Hindlimb muscle (tissue), 1 donor: ENCODE data around the gene DSP. TPM values are rescaled to one million over a fixed set of nuclear protein-coding genes. Genes with fewer than 3 reads are reported as not detected.

Experiments
- DNase-seq: peaks from one replicate; pipeline ENCODE4 v3.0.0-alpha.2; 2013
- polyA plus RNA-seq: library from polyadenylated mRNA; unstranded; fragments of 120-200 nt; gene quantifications from one replicate; pipeline ENCODE4 v1.2.1, GENCODE V29; 2013; ENCODE audit not compliant: insufficient read length

The DSP gene
- polyA plus RNA-seq, 1 donor, result 5.7 TPM

DNA sequence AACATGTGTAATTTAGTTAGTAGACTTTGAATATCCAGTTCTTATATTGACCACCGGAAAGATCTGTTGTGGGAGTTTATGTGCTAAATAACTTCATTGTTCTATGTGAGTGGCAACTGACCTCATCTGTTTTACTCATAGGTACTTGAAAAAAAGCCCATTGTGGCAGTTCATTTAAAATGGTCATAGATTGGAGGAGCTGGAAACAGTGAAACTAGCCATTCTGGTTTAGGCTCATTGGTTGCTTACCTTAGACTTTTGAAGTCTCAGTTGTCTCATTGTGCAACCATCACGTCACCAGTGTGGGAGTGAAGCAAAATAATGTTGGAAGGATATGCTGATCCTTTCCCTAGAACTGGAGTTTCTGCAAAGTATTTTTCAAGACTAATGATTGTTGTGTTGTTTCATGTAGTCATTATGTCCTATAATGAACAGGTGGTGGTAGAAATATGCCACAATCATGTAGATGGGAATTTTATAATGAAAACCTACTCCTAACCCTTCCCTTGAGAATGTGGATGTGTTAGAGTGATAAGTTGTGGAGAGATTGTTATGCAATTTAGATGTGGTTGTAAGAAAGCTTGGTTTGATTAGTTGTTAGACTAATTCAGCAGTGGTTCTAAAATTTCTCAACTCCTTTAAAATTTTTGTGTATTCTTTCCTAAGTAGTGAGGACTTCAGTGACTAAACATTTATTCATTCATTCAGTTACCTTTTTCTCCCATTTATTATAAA is 18.3 kb downstream of the DSP start:
- DNase-seq, result no peak

DNA sequence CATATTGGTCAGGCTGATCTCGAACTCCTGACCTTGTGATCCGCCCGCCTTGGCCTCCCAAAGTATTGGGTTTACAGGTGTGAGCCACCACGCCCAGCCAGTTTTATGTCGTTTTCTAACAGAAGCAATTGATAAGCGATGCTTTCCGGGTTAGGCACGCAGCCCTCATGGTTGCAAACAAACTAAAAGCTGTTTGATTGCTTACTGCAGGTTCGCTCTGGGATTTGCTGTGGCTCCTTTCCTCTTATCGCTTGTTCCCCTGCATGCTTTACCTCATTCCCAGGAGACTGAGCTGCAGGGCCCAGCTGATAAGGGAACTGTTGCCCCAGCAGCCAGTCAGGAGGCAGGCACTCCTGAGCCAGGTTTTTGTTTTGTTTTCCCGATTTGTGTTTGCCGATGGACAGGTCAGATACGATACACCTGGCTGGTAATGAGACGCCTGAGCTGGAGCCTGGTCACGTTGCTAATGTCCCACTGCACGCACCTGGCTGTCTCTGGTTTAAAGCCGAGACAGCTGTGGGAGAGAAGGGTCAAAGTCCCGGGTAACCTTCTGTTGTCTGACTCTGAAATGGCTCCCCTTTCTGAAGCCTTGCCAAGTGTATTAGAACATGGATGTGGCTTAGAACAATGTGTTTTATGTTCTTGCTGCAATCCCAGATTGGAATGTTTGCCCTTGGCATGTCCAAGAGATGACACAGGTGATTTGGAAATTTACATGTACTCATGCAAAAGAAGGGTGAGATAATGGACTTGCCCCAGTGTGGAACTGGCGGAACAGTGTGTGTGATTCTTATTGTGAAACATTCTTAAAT is 19.9 kb downstream of the DSP start:
- DNase-seq, result no peak

DNA sequence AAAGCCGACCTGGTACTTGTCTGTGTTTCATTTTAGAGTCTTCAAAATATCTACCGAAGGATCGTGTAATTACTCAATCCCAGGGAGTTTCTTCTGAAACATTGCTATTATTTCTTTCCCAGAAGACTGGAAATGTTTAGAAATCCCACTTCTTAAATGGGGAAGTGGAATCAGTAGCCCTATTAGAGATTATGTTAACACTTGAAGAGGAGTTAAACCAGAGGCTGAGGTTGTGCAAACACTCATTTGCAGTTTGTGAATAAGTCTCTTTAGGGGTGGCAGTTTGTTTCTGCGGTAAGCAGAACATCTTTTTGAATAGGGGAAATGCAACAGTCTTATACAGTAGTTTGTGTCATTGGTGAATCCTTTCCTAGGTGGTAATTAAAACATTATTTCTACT is 21.3 kb downstream of the DSP start:
- DNase-seq, result no peak

DNA sequence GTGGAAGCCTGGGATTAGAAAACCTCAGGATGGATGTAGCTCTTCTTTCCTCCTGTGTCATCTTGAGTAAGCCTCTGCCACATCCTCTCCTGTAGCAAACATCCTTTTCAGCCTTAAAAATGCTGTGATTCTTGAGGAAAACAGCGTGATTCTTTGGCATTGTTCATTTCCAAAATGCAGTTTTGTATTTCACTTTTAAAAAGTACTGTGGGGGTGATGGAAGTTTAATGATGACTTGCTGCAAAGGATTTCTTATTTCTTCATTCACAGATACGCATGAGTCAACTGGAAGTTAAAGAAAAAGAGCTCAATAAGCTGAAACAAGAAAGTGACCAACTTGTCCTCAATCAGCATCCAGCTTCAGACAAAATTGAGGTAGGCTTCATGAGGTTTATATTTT is 24.6 kb downstream of the DSP start:
- DNase-seq, result no peak

DNA sequence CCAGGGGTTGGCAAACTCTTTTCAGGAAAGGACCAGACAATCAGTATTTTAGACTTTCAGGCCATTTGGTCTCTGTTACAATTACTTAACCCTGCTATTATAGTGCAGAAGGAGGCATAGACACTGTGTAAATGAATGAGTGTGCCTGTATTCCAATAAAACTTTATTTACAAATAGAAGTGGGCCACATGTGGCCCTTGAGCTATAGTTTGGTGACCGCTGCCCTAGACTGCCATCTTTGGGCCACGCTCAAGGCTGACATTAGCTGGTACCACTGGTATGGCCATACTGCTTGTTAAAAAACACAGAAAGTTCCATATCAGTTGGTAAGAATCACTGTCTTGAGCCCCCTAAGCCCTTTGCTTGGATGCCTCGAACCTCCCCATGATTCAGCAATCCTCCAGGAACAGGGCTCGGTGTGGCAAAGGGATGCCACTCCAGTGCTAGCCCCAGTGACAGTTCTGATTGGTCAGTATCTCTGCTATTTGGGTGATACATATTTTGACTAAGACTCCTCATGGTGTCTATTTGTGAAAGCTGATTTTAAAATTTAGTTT is 25.2 kb downstream of the DSP start:
- DNase-seq, result no peak

DNA sequence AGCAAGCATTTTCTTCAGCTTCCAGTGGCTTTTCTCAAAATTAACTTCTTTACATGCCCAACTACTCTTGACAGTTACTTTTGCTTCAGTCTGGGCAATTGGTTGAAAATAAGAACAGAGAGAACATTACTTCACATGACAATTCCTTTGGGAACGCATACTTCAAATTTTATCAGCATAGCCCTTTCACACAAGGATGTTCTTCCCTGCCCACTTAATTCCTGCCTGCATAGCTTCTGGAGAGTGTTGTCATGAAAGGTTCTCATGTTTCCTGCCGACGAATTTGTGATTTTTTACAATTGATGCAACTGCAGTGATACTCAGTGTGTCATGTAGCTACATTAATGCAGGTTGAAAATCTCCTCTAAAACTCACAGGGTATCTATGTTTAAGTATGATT is 26.6 kb downstream of the DSP start:
- DNase-seq, result no peak

DNA sequence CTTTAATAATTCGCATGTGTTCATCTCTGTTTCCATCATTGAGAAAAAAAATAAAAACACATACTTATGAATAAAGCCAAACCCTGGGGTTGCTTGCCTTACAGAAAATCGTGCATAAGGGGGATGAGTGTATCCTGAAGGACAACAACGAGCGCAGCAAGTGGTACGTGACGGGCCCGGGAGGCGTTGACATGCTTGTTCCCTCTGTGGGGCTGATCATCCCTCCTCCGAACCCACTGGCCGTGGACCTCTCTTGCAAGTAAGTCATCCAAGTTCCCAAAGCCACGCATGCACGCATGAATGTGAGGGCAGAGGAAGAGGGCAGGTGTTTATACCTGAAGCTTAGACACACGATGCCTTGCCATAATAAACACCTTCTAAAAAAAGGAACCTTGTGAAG is 27.6 kb downstream of the DSP start:
- no peak for DNase-seq

DNA sequence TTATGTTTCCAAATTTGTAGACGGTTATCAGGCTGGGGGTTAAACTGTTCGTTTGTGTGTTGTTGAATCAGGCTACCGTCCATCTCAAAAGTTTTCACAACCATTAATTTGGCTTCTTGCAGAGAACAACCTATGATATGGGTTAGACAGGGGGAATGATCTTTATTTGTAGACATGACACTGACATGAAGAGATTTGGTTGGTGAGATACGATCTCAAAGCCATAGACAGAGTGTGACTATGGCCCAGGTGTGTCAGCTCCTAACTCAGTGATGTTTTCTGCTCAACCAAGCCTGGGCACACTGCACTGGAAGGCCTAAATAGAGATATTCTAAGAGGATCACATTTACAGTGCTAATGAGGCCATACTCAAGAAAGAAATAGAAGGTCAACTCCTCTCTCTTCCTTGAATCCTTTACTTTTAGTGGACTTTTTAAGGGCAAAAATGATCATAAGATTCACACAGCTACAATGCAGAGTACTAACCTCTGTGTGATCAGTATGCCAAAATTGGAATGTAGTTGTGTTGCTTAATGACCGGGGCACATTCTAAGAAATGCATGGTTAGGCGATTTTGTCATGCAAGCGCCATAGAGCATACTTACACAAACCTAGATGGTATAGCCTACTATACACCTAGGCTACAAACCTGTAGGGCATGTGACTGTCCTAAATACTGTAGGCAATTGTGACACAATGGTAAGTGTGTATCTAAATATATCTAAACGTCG is 30.9 kb downstream of the DSP start:
- no peak for DNase-seq

DNA sequence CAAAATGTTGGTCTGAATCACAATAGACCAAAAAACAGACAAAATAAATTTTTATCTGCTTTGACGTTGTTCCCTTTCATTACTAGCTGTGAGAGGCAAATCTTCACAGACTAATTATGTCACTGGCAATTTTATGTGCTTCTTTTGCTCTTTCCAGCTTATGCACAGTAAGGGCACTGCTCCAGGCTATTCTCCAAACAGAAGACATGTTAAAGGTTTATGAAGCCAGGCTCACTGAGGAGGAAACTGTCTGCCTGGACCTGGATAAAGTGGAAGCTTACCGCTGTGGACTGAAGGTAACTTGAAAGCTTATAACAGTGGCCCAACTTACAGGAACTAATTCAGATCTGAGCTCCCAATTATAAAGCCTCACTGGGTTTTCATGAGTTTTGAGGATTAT is 33.0 kb downstream of the DSP start:
- no peak for DNase-seq

DNA sequence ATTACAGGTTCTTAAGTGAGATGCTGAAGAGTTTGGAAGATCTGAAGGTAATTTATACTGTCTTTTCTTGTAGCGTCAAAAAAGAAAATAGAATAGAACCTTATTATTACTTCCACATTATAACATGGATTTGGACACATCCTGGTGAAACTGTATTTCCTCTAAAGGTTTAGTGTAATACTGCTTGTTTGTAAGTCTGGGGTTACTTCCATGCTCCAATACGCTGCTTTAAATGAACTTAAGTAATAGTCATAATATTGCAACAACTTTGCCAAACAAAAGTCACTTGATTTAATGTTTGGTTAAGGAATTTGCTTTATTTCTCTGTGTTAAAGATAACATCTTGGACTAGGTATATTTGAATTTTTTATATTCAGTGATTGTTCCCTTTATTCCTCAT is 37.0 kb downstream of the DSP start:
- DNase-seq, result no peak

DNA sequence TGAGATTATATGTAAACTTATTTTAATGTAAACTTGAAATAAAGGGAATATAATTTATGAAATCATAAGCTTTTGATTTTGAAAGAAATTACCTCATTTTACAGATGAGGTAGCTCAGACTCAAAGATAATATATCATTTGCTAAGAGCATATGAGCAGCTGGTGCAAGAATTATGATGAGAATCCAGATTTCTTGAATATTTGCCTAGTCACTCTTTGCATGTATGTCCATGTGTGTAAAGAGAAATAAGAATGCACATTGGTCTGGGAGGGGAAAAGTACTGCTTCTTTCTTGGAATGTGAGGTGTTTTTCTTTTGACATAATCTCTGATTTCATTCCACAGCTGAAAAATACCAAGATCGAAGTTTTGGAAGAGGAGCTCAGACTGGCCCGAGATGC is 37.5 kb downstream of the DSP start:
- DNase-seq, result peak; percentile 4

DNA sequence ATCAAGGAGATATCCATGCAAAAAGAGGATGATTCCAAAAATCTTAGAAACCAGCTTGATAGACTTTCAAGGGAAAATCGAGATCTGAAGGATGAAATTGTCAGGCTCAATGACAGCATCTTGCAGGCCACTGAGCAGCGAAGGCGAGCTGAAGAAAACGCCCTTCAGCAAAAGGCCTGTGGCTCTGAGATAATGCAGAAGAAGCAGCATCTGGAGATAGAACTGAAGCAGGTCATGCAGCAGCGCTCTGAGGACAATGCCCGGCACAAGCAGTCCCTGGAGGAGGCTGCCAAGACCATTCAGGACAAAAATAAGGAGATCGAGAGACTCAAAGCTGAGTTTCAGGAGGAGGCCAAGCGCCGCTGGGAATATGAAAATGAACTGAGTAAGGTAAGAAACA is 38.4 kb downstream of the DSP start:
- no peak for DNase-seq

DNA sequence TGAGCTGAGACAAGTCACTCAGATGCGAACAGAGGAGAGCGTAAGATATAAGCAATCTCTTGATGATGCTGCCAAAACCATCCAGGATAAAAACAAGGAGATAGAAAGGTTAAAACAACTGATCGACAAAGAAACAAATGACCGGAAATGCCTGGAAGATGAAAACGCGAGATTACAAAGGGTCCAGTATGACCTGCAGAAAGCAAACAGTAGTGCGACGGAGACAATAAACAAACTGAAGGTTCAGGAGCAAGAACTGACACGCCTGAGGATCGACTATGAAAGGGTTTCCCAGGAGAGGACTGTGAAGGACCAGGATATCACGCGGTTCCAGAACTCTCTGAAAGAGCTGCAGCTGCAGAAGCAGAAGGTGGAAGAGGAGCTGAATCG is 39.1 kb downstream of the DSP start:
- no peak for DNase-seq

DNA sequence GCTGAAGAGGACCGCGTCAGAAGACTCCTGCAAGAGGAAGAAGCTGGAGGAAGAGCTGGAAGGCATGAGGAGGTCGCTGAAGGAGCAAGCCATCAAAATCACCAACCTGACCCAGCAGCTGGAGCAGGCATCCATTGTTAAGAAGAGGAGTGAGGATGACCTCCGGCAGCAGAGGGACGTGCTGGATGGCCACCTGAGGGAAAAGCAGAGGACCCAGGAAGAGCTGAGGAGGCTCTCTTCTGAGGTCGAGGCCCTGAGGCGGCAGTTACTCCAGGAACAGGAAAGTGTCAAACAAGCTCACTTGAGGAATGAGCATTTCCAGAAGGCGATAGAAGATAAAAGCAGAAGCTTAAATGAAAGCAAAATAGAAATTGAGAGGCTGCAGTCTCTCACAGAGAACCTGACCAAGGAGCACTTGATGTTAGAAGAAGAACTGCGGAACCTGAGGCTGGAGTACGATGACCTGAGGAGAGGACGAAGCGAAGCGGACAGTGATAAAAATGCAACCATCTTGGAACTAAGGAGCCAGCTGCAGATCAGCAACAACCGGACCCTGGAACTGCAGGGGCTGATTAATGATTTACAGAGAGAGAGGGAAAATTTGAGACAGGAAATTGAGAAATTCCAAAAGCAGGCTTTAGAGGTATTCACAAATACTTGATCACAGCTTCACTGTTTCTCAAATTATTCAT is 39.6 kb downstream of the DSP start:
- peak; percentile 4 for DNase-seq

DNA sequence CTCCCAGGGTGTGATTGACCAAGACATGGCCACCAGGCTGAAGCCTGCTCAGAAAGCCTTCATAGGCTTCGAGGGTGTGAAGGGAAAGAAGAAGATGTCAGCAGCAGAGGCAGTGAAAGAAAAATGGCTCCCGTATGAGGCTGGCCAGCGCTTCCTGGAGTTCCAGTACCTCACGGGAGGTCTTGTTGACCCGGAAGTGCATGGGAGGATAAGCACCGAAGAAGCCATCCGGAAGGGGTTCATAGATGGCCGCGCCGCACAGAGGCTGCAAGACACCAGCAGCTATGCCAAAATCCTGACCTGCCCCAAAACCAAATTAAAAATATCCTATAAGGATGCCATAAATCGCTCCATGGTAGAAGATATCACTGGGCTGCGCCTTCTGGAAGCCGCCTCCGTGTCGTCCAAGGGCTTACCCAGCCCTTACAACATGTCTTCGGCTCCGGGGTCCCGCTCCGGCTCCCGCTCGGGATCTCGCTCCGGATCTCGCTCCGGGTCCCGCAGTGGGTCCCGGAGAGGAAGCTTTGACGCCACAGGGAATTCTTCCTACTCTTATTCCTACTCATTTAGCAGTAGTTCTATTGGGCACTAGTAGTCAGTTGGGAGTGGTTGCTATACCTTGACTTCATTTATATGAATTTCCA is 43.9 kb downstream of the DSP start:
- DNase-seq, result no peak

DNA sequence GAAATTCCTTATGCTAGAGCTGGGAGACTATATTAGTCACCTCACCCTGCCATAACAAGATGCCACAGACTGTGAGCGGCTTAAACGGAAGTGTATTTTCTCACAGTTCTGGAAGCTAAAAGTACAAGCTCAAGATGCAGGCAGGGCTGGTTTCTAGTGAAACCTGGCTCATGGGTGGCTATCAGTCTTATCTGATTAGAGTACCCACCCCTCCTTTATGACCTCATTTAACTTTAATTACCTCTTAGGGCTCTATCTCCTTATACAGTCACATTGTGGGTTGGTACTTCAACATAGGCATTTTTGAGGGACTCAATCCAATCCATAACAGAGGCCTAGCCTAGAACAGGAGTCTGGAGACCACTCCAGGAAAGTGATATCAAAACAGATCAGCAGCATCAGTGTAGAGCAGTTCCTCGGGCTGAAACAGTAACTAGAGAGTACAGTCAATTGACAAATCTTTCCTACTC is 46.2 kb downstream of the DSP start:
- DNase-seq, result no peak

DNA sequence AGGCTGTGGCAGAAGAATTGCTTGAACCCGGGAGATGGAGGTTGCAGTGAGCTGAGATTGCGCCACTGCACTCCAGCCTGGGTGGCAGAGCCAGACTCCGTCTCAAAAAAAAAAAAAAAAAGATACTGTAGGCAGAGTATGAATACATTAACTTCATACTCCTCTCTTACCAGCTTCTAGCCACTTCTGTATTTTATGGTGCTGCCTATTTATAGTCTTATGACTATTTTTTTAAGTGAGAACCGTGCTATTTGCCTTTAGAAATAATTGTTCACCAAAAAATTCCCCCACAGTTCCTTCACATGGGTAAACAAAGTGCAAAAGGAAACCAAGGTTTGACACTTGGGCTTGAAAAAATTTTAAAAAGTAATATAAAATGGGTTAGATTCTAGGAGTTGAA is 47.0 kb downstream of the DSP start:
- DNase-seq, result no peak

DNA sequence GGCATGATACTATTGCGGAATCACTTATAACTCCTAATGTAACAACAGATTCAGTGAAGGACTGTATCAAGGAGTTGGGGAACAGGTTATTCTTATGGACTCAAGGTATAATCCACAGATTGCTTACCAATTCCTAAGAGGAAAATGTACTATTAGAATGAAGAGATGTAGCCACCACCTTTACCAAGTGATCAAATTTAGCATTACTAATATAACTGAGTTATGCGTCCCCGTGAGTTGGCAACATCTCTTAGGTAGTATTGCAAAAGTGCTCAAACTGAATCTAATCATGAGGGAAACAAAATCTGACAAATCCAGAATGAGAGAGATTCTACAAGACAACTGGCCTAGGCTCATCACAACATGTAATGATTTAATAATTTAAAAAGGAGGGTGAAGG is 47.8 kb downstream of the DSP start:
- DNase-seq, result no peak

DNA sequence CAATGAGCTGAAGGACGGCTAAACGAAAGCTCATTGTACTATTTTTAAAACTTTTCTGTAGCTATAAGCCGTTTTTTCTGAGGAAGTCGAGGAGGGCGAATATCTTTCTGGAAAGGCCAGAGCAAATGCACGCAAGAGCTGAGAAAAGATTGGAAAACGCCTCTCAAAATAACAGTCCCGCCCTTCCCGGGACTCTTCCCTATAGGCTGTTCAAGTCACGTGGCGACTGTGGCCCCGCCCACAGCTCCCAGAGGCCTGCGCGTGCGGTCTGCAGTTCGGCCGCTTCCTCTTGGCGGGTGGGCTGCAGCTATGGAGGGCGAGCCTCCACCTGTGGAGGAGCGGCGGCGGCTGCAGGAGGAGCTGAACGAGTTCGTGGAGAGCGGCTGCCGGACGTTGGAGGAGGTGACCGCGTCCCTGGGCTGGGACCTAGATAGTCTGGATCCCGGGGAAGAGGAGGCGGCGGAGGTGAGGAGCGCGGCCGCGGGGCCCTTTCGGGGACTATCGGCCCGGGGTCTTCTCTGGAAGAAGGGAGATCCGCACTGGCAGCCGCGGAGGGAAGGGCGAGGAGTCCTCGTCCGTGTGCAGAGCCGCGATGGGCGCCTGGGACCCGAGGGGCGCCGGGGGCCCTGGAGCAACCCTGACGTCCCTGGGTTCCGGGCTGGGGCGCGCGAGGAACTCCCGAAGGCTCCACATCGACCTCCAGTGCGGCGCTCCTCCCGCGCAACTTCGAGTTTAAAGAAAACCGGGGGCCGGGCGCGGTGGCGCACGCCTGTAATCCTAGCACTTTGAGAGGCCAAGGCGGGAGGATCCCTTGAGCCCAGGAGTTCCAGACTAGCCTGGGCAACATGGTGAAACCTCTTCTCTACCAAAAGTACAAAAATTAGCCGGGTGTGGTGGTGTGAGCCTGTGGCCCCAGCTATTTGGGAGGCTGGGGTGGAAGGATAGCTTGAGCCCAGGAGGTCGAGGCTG is 48.8 kb downstream of the DSP start, which contains the start of gene SNRNP48:
Gene SNRNP48, plus strand, starts transcription at position 250 of the 969 bp plus-strand sequence. Its CDS starts 60 bp downstream, at position 310.
- DNase-seq, result peak; percentile 96

DNA sequence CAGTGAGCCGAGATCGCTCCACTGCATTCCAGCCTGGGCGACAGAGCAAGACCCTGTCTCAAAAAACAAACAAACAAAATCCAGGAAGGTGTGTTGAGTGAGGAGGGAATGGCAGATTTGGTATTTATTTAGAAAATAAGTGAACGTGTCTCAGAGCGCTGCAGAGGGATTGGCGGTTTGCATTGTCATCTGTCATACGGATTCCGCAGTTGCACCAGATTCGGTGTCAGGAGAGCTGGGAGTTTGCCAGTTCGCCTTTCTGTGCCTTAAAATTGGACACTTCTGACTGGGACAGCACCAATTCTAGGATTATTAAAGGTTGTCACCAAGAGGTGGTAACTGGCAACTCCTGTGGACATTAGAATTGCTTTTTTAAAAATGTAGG is 49.4 kb downstream of the DSP start:
- peak; percentile 5 for DNase-seq

DNA sequence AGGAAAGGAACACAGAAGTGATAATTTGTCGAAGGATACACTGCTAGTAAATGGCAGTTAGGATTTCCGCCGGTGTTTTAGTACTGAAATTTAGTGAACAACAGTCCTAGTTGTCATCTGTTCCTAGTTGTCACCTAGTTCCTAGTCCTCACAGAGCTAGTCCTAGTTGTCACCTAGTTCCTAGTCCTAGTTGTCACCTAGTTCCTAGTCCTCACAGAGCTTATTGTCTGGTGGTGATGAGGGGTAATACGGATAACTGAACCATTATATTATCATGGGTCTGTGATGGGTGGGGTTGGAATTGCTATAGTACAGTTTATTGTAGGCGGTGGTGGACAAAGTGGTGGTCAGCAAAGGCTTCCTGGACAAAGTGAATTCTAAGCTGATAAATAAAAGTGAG is 50.3 kb downstream of the DSP start:
- no peak for DNase-seq
